Endothelial cell of umbilical vein (primary cell): ENCODE data around the gene SLC25A44. TPM values are rescaled to one million over a fixed set of nuclear protein-coding genes. Genes with fewer than 3 reads are reported as not detected.

ENCODE experiments used
- BruUV-seq: library from RNA; stranded (reverse); fragments of 400-500 nt; replicated peaks from 2 replicates; lab custom pipeline; 2021; lab: Mats Ljungman, UMichigan
- CTCF ChIA-PET: fragments of 300-600, 350-600 bp; sonication (Branson Sonifier 250); formaldehyde crosslinking; loops from one replicate; lab custom pipeline; 2021; ENCODE audit warnings: antibody characterized with exemption, inconsistent platforms; lab: Charles Lee
- POLR2A ChIA-PET: fragments of 300-600, 350-600 bp; sonication (Branson Sonifier 250); formaldehyde crosslinking; loops from one replicate; lab custom pipeline; 2021; ENCODE audit warnings: antibody characterized with exemption, inconsistent platforms; lab: Charles Lee
- DNase-seq: peaks from one replicate; pipeline ENCODE4 v3.0.0-alpha.2; 2011; ENCODE audit warnings: low read depth, low spot score
- FAIRE-seq: peaks from 2 replicates; lab custom pipeline; 2011; peaks lifted over from hg19 to GRCh38; lab: Jason Lieb, UNC
- H2AFZ ChIP-seq: 2 replicates; pipeline ENCODE4 v1.6.0; 2012; ENCODE audit warnings: low read depth, low read length, control low read depth, inconsistent platforms
- H3K27ac ChIP-seq: 2 replicates; pipeline ENCODE4 v1.5.1; 2011; ENCODE audit warnings: low read depth, mild to moderate bottlenecking, control low read depth, low read length, moderate library complexity; ENCODE audit not compliant: insufficient read depth
- H3K27me3 ChIP-seq, 2 experiments: 2 replicates each; pipeline versions ENCODE4 v1.6.0 to v1.6.1; 2011; ENCODE audit warnings: low read length in 2 of 2, mixed read lengths in 1 of 2; ENCODE audit not compliant: control insufficient read depth in 2 of 2, insufficient read depth in 2 of 2
- H3K36me3 ChIP-seq, 2 experiments: 2 replicates in 1 of 2; 3 replicates in 1 of 2; pipeline ENCODE4 v1.5.1; 2011; ENCODE audit warnings: low read length in 2 of 2, mild to moderate bottlenecking in 1 of 2, moderate library complexity in 1 of 2; ENCODE audit not compliant: control insufficient read depth in 2 of 2, insufficient read depth in 2 of 2; ENCODE audit errors: extremely low read depth in 1 of 2
- H3K4me1 ChIP-seq: 3 replicates; pipeline ENCODE4 v1.5.1; 2011; ENCODE audit warnings: mild to moderate bottlenecking, low read length; ENCODE audit not compliant: control insufficient read depth, insufficient read depth; ENCODE audit errors: extremely low read depth
- H3K4me2 ChIP-seq: 2 replicates; pipeline ENCODE4 v1.6.1; 2011; ENCODE audit warnings: low read length, control low read depth, mixed read lengths; ENCODE audit not compliant: insufficient read depth
- H3K4me3 ChIP-seq, 3 experiments: fragments of 200-600 bp in 1 of 3; sonication (generic), shearing (Covaris generic) in 1 of 3; replicated peaks in 1 of 3; 2 replicates each; pipeline ENCODE4 v1.5.1; 2011 to 2016; ENCODE audit warnings: control low read depth in 3 of 3, low read length in 3 of 3, mild to moderate bottlenecking in 2 of 3, inconsistent platforms in 1 of 3, low read depth in 1 of 3, moderate library complexity in 1 of 3; ENCODE audit not compliant: insufficient read depth in 1 of 3
- H3K79me2 ChIP-seq: 2 replicates; pipeline ENCODE4 v1.6.0; 2012; ENCODE audit warnings: low read length, inconsistent platforms; ENCODE audit not compliant: control insufficient read depth, insufficient read depth
- H3K9ac ChIP-seq: replicated peaks from 2 replicates; pipeline ENCODE3; 2011; ENCODE audit warnings: low read length, control low read depth; ENCODE audit not compliant: insufficient read depth; ENCODE audit errors: extremely low read depth
- H3K9me1 ChIP-seq: replicated peaks from 3 replicates; pipeline ENCODE4 v1.6.0; 2011; ENCODE audit warnings: mild to moderate bottlenecking, low read length; ENCODE audit not compliant: control insufficient read depth, insufficient read depth; ENCODE audit errors: extremely low read depth
- H3K9me3 ChIP-seq: replicated peaks from 2 replicates; pipeline ENCODE4 v1.5.1; 2012; ENCODE audit warnings: low read length, inconsistent platforms; ENCODE audit not compliant: control insufficient read depth, insufficient read depth
- H4K20me1 ChIP-seq: replicated peaks from 2 replicates; pipeline ENCODE3; 2011; ENCODE audit warnings: mild to moderate bottlenecking, low read length; ENCODE audit not compliant: control insufficient read depth, insufficient read depth; ENCODE audit errors: extremely low read depth
- EZH2 ChIP-seq: IDR thresholded peaks from 2 replicates; pipeline ENCODE4 v1.6.1; 2012; ENCODE audit warnings: borderline replicate concordance, low read depth, mild to moderate bottlenecking, moderate library complexity, low read length, inconsistent platforms; ENCODE audit not compliant: severe bottlenecking
- FOS ChIP-seq: IDR thresholded peaks from 2 replicates; pipeline ENCODE4 v1.6.1; 2011; ENCODE audit warnings: mild to moderate bottlenecking, low read length, moderate library complexity, borderline replicate concordance; ENCODE audit not compliant: insufficient read depth
- GATA2 ChIP-seq: IDR thresholded peaks from 2 replicates; pipeline ENCODE4 v1.7.0; 2011; ENCODE audit warnings: low read depth, mild to moderate bottlenecking, moderate library complexity, mixed read lengths, low read length; ENCODE audit not compliant: insufficient read length, insufficient read depth
- JUN ChIP-seq: IDR thresholded peaks from 2 replicates; pipeline ENCODE4 v1.6.1; 2011; ENCODE audit warnings: borderline replicate concordance, low read depth; ENCODE audit not compliant: insufficient read length, insufficient read depth
- MYC ChIP-seq: IDR thresholded peaks from one replicate; pipeline ENCODE4 v1.6.1; 2011; ENCODE audit warnings: mild to moderate bottlenecking, low read depth, low read length
- POLR2A ChIP-seq: IDR thresholded peaks from 2 replicates; pipeline ENCODE4 v1.6.1; 2012; ENCODE audit warnings: low read depth, mild to moderate bottlenecking, control low read depth, low read length
- POLR2AphosphoS5 ChIP-seq: IDR thresholded peaks from 2 replicates; pipeline ENCODE4 v1.6.1; 2012; ENCODE audit warnings: low read depth, mild to moderate bottlenecking, control low read depth, low read length, moderate library complexity; ENCODE audit not compliant: insufficient read depth
- dilution Hi-C: fragments of 300-500 bp; cut with MboI; formaldehyde crosslinking; loops from one replicate; pipeline ENCODE4 v1.15.0; 2019; ENCODE audit warnings: low sequenced_read_pairs; ENCODE audit not compliant: extremely low pct_ligation_motif_present
- intact Hi-C: fragments of 100-400 bp; cut with micrococcal nuclease; formaldehyde crosslinking; loops from one replicate; pipeline ENCODE4 v1.10.0; 2022
- polyA plus RNA-seq, 4 experiments: library from polyadenylated mRNA; depleted of rRNA in 3 of 4; stranded (reverse) in 3 of 4; unstranded in 1 of 4; fragments of >200 nt; gene quantifications; 2 replicates each; pipeline versions ENCODE4 v1.2.1 to v1.2.3, GENCODE V29; 2011 to 2012; ENCODE audit warnings: missing spikeins in 1 of 4
- total RNA-seq: library from RNA; stranded (reverse); gene quantifications from 2 replicates; pipeline ENCODE4 v1.2.3, GENCODE V29; 2021
- TF ChIP-seq, protein P1 (sequence below): IDR thresholded peaks from 2 replicates; pipeline ENCODE4 v1.6.1; 2011; ENCODE audit not compliant: insufficient read depth, insufficient read length
- TF ChIP-seq, protein P2 (sequence below), 2 donors: IDR thresholded peaks; 1 replicate in 1 of 2; 2 replicates in 1 of 2; pipeline ENCODE4 v1.5.1; 2011; ENCODE audit warnings: low read length in 2 of 2, mild to moderate bottlenecking in 2 of 2, moderate library complexity in 2 of 2, control low read depth in 1 of 2, inconsistent platforms in 1 of 2, low read depth in 1 of 2; ENCODE audit not compliant: insufficient read depth in 1 of 2; ENCODE audit errors: extremely low read depth in 1 of 2

The SLC25A44 gene
- total and polyA plus RNA-seq, 2 donors (not counting 3 experiments of a cell fraction or from before 2014, with no cell fraction given), result 24.0 to 30.6 TPM

DNA sequence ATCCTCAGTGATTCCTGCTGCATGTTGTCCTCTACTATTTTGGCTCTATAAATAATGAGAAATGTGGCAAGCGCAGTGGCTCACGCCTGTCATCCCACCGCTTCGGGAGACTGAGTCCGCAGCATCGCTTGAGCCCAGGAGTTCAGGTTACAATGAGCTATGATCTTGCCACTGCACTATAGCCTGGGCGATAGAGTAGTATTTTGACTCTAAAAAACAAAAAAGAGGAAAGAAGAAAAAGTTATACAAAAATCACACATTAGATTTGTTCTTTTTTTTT, 756 bp upstream of the SLC25A44 start:
- dilution Hi-C loops, result no loop called here
- no peaks in the 10 kb centered on the region for H4K20me1 ChIP-seq
- H3K9ac ChIP-seq, result peak overlapping the region; percentile 88
- ChIA-PET POLR2A (interaction anchor here (2.1 kb wide), 1 partner anchor 20 kb away, joined by 10 read pairs; the partner anchor contains the start of gene PMF1), CTCF (interaction anchor here (1.0 to 2.9 kb wide), 6 partner anchors 20 to 50 kb away, joined by 3 to 20 read pairs (median 8); no protein-coding TSS in a partner anchor)
- H3K27ac ChIP-seq, result peak overlapping the region; percentile 86
- intact Hi-C loops, result loop anchor here (1.0 to 5.0 kb wide), 4 partner anchors 20 to 47 kb away; partner anchors contain the start of gene PMF1
- peak overlapping the region in 2 of 3 experiments; percentile 54 to 64 for H3K4me3 ChIP-seq
- BruUV-seq, result no TSS peak
- no peaks in the 10 kb centered on the region for H3K27me3 ChIP-seq
- TF ChIP-seq JUN (no peak), MYC (no peak), POLR2A (no peak), EZH2 (no peak), FOS (no peak), GATA2 (no peak), POLR2AphosphoS5 (no peak)
- TF ChIP-seq, protein P1, sequence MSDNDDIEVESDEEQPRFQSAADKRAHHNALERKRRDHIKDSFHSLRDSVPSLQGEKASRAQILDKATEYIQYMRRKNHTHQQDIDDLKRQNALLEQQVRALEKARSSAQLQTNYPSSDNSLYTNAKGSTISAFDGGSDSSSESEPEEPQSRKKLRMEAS, result no peak
- TF ChIP-seq, protein P2, sequence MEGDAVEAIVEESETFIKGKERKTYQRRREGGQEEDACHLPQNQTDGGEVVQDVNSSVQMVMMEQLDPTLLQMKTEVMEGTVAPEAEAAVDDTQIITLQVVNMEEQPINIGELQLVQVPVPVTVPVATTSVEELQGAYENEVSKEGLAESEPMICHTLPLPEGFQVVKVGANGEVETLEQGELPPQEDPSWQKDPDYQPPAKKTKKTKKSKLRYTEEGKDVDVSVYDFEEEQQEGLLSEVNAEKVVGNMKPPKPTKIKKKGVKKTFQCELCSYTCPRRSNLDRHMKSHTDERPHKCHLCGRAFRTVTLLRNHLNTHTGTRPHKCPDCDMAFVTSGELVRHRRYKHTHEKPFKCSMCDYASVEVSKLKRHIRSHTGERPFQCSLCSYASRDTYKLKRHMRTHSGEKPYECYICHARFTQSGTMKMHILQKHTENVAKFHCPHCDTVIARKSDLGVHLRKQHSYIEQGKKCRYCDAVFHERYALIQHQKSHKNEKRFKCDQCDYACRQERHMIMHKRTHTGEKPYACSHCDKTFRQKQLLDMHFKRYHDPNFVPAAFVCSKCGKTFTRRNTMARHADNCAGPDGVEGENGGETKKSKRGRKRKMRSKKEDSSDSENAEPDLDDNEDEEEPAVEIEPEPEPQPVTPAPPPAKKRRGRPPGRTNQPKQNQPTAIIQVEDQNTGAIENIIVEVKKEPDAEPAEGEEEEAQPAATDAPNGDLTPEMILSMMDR (IDR thresholded peaks at IDR 0.05; ENCODE audit: extremely low read depth in 1 of 2, insufficient read depth in 1 of 2, low read depth in 1 of 2, low read length in 2 of 2), result no peak
- H3K36me3 ChIP-seq, result no peaks in the 10 kb centered on the region
- peaks cover 9% of the 10 kb centered on the region for H3K4me1 ChIP-seq
- peak overlapping the region; percentile 72 for H2AFZ ChIP-seq
- peaks cover 36% of the 10 kb centered on the region for H3K79me2 ChIP-seq
- H3K9me1 ChIP-seq, result no peaks in the 10 kb centered on the region
- no peak for DNase-seq
- H3K4me2 ChIP-seq, result peak overlapping the region; percentile 79
- no peaks in the 10 kb centered on the region for H3K9me3 ChIP-seq
- FAIRE-seq, result no peak
